Mucosa of gallbladder (tissue), 1 donor: ENCODE data around the gene RAB15. TPM values are rescaled to one million over a fixed set of nuclear protein-coding genes. Genes with fewer than 3 reads are reported as not detected.
"Not testable (repeated sequence)": the region's sequence is repeated elsewhere in the genome, so short reads cannot be mapped to it uniquely, and the experiment has no call there.

Experiments
- DNase-seq: peaks from one replicate; pipeline ENCODE4 v3.0.0-alpha.2; 2020; ENCODE audit warnings: low spot score
- total RNA-seq: library from RNA; stranded (reverse); gene quantifications from one replicate; pipeline ENCODE4 v1.2.1, GENCODE V29; 2021
- donor health status: DM: no; HTN: no; CAD: no.

The RAB15 gene
- total RNA-seq, 1 donor from 2014 or later: 16.5 TPM

GRCh38 chr14:64937821-64938193 is 34.3 kb downstream of the RAB15 start:
- no peak for DNase-seq

DNA sequence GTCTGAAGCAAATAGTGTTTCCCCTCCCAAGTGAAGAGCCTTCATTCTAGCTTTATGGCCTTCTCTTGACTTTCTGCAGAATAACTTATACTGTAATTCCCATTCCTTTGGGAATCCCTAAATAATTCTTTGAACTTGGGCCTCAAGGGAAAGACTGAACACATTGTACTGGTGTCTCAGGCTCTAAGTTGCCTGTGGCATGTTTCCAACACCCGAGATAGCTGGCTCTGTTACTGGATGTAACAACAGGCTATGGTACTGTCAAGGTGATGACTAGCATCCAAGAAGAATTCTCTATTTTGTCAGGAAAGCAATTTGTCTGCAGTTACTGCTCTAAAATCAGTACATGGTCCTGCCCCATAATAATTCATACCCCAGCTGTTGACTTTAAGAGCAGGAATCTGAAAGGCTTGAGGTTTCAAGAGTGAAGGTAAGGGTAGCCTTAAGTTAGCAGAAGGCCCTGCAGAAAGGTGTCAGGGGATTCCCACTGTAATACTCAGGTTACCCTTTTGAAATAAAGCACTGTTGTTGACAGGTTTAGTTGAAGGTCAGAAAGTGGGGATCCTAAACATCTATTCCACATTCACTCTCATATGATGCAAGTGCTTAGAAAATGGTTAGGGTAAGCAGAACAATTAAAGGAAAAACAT is 34.8 kb downstream of the RAB15 start:
- DNase-seq: no peak

DNA sequence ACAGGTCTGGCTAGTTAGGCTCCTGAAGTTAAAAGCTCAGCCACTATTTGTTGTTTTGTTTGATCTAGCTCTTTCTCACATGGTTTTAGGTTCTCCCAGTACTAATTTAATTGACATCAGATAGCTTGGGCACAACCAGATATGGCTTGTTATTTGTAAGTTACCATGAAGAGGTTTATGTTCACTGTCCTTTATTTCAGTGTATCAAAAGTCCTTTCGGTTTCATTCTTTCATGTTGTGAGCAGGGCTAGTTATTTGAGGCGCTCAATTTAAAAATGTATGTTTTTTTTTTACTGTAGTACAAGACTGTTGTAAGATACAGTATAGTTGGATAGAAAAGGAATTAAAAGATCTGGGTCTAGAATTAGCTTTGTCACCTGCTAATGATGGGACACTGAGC is 36.6 kb downstream of the RAB15 start:
- no peak for DNase-seq

- DNase-seq: no peak
Measured at GRCh38 chr14:64934338-64934929, 37.7 kb downstream of the RAB15 start.

- no peak for DNase-seq
Measured at GRCh38 chr14:64932231-64932630, 39.9 kb downstream of the RAB15 start.

DNA sequence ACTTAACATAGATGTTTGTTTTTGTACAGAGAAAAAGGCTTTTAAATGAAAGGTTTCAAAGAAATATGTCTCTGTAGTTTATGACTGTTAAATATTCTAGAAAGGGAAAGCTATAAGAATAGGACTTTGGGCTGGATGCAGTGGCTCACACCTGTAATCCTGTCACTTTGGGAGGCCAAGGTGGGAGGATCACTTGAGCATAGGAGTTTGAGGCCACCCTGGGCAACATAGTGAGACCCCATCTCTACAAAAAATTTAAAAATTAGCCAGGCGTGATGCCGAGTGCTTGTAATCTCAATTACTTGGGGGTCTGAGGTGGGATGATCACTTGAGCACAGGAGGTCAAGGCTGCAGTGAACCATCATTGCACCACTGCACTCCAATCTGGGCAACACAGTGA is 41.0 kb downstream of the RAB15 start:
- no peak for DNase-seq

GRCh38 chr14:64930085-64930843 is 41.9 kb downstream of the RAB15 start:
- DNase-seq: no peak

GRCh38 chr14:64929014-64929359 is 43.1 kb downstream of the RAB15 start:
- DNase-seq: no peak

DNA sequence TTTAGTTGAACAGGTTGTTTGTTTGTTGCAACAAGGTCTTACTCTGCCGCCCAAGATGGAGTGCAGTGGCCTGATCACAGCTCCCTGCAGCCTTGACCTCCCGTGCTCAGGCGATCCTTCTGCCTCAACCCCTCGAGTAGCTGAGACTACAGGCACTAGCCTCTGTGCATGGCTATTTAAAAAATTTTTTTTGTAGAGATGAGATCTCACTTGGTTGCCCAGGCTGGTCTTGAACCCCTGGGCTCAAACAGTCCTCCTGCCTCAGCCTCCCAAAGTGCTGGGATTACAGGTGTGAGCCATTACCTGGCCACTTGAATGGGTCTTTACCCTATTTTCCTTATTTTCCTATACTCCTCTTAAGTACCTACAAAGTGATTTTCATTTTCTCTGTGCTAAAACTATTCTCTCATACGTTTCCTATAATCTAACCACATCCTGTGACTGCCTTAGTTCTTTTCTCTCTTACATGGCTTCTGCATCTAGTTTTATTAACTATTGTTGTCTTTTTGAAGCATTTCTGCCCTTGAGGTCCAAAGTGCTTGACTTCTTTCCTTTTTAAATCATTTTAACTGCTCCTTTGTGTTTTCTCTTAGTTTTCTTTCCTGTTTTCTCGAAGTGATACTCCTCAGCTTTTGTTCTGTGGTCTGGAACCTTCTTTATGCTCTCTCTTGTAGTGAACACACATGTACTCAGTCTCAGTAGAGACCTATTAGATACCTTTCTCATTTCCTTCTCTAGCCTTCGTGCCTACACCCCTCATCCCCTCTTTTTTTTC is 43.7 kb downstream of the RAB15 start:
- no peak for DNase-seq

DNA sequence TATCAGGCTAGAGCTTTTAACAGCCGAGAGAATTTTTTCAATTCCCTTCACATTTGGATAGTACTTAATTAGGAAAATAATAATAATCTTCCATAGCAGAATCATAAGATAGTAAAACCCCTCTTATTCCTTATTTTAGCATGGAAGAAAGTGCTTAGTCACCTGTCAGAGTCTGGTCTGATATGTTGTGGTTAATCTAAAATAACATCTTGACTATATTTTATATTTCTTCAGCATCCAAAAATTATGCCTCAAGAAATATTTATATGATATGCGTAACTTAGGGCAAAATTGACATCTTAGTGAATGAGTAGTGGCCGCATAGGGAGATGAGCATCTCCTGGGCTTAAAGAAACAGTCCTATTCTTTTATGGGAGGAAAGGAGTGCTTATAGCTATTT is 45.1 kb downstream of the RAB15 start:
- no peak for DNase-seq

GRCh38 chr14:64926398-64926995 is 45.6 kb downstream of the RAB15 start:
- DNase-seq: no peak

- no peak for DNase-seq
Measured at GRCh38 chr14:64923015-64923414, 49.1 kb downstream of the RAB15 start.

GRCh38 chr14:64920465-64920864 is 51.7 kb downstream of the RAB15 start:
- DNase-seq: no peak

GRCh38 chr14:64919618-64920017 is 52.5 kb downstream of the RAB15 start:
- DNase-seq: no peak

DNA sequence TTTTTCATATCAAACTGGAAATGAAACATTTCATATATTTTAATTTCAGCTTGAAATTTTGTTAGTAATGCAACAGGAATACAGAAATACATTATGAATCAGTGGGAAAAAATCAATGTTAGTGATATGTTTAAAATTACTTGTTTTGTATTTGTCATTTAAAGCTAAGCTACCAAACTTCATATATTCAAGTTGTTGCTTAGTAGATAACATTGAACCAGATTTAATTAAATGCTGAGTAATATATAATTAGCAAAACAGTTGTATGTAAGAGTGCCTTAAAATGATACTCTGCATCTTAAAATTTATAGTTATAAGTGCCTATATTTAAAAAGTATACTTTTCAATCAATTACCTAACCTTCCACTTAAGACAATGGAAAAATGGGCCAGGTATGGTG is 52.9 kb downstream of the RAB15 start:
- no peak for DNase-seq

- no peak for DNase-seq
Measured at GRCh38 chr14:64918216-64918615, 53.9 kb downstream of the RAB15 start.

DNA sequence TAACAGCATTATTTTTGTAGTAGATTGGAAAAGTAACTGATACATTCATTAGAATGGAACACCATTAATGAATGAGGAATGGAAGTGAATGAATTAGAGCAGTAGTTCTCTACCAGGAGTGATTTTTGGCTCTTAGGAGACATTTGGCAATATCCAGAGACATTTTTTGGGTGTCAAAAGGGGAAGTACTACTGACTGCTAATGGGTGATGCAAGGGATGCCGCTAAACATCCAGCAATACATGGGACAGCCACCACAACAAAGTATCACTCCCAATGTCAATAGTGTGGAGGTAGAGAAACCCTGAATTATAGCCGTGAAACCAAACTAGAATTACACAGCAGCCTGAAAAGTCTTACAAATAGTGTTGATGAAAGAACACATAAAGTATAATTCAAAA is 56.3 kb downstream of the RAB15 start:
- no peak for DNase-seq

GRCh38 chr14:64915029-64915424 is 57.1 kb downstream of the RAB15 start:
- DNase-seq: no peak

DNA sequence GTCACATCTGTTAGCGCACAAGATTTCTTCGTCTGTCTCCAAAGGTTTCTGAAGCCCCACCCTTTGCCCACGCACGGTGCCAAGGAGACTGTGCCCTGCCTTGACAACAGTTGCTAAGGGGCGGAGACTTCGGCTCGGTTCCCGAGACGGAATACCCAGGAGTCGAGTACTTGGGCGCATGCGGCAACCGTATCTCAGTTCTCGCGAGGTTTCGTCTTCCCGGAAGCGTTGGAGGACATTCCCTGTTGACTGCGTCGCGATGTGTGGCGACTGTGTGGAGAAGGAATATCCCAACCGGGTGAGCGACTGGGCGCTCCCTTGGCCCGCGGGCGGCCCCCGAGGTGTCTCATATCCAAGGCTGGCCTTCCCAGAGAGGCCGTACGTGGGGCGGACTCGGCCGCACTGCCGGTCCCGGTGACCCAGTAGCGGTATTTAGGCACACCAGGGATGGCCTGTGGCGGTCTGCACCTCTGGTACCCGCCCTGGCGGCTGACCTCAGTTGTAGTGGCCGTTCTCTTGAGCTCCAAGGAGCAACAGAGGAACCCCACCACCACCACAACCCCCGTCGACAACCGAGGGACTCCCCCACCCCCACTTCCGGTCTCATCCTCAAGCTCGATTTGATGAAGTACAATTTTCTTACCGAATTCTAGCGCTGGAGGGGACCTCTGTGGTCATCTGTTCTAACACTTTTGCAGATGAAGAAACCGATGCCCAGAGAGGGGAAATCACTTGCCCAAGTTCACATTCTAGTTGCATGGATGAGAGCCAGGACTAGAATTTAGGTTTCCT is 57.7 kb downstream of the RAB15 start, which contains the start of gene CHURC1:
TSS of gene CHURC1 (plus strand) at position 219 of the 792 bp plus-strand sequence. CDS start at position 260, 41 bp downstream.
- peak; percentile 99 for DNase-seq

- not testable (repeated sequence) for DNase-seq
Measured at GRCh38 chr14:64913477-64913876, 58.7 kb downstream of the RAB15 start.

DNA sequence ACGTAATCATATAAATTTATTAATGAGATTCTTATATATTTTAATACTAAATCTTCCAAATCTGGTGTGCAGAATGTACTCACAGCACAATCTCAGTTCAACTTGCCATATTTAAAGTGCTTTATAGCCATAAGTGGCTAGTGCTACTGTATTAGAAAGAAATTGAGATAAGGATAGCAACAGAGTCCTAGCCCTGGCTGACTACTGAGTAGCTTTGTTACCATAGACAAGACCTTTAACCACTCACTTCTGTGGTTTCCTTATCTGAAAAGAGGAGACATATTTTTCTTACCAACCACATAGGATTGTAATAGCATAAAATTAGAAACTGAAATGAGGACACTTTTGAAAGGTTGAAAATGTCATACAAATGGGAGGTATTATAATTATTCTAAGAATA is 59.9 kb downstream of the RAB15 start:
- DNase-seq: no peak
